K562 (cell line): ENCODE measurements around the gene HSD3B7. TPM values are rescaled to one million over a fixed set of nuclear protein-coding genes. Genes with fewer than 3 reads are reported as not detected.

Experiments
- CGGBP1 ChIP-seq: fragments of 250-450 bp; sonication (Bioruptor Pico); IDR thresholded peaks from 2 replicates; pipeline ENCODE4 v1.9.0; 2021; ENCODE audit warnings: mild to moderate bottlenecking
- DDX20 ChIP-seq: fragments of 450-650 bp; IDR thresholded peaks from 2 replicates; pipeline ENCODE4 v1.6.1; 2016; ENCODE audit warnings: missing genetic modification characterization, low read depth, mild to moderate bottlenecking, missing compliant biosample characterization, moderate library complexity
- DIDO1 ChIP-seq: fragments of 450-650 bp; IDR thresholded peaks from 2 replicates; pipeline ENCODE4 v1.6.1; 2016; ENCODE audit warnings: low read depth, missing biosample characterization, missing genetic modification characterization
- EP300 ChIP-seq: IDR thresholded peaks from 2 replicates; pipeline ENCODE4 v1.6.1; 2012; ENCODE audit warnings: low read length, improper control_type of control experiment
- ETV6 ChIP-seq, 3 experiments: fragments of 150-350 bp in 1 of 3; sonication (generic) in 1 of 3; formaldehyde crosslinking in 1 of 3; IDR thresholded peaks; 2 replicates each; pipeline versions ENCODE4 v1.6.1 to v1.8.0; 2014 to 2022; ENCODE audit warnings: borderline replicate concordance in 2 of 3, low read depth in 2 of 3, antibody characterized with exemption in 1 of 3, low read length in 1 of 3, mild to moderate bottlenecking in 1 of 3, missing genetic modification reagents in 1 of 3
- GTF2B ChIP-seq: IDR thresholded peaks from 2 replicates; pipeline ENCODE4 v1.6.1; 2011; ENCODE audit not compliant: insufficient read length; ENCODE audit errors: extremely low read depth
- HDAC2 ChIP-seq: fragments of 450-650 bp; IDR thresholded peaks from 2 replicates; pipeline ENCODE4 v1.6.1; 2016; ENCODE audit warnings: mild to moderate bottlenecking
- HDAC8 ChIP-seq: fragments of 450-650 bp; IDR thresholded peaks from 2 replicates; pipeline ENCODE4 v1.6.1; 2016; ENCODE audit warnings: mild to moderate bottlenecking, missing genetic modification characterization, moderate library complexity, missing compliant biosample characterization
- HINFP ChIP-seq: fragments of 450-650 bp; conservative IDR thresholded peaks from 2 replicates; pipeline ENCODE4 v1.6.1; 2016; ENCODE audit warnings: missing genetic modification characterization, low read depth, mild to moderate bottlenecking, control low read depth, missing compliant biosample characterization
- KAT8 ChIP-seq: fragments of 450-650 bp; IDR thresholded peaks from 2 replicates; pipeline ENCODE4 v1.6.1; 2016; ENCODE audit warnings: low read depth, mild to moderate bottlenecking
- KDM1A ChIP-seq, 2 experiments: fragments of 450-650 bp; IDR thresholded peaks; 2 replicates each; pipeline ENCODE4 v1.6.1; 2016; ENCODE audit warnings: mild to moderate bottlenecking in 2 of 2
- MCM3 ChIP-seq: fragments of 450-650 bp; IDR thresholded peaks from 2 replicates; pipeline ENCODE4 v1.6.1; 2016
- MIER1 ChIP-seq: fragments of 450-650 bp; IDR thresholded peaks from 2 replicates; pipeline ENCODE4 v1.6.1; 2016; ENCODE audit warnings: antibody characterized with exemption, mild to moderate bottlenecking, low read depth
- MTA2 ChIP-seq: fragments of 450-650 bp; IDR thresholded peaks from 2 replicates; pipeline ENCODE4 v1.6.1; 2016; ENCODE audit warnings: low read depth
- NFYB ChIP-seq: IDR thresholded peaks from 2 replicates; pipeline ENCODE4 v1.6.1; 2011; ENCODE audit warnings: mild to moderate bottlenecking, moderate library complexity; ENCODE audit not compliant: insufficient read length; ENCODE audit errors: extremely low read depth
- PML ChIP-seq: IDR thresholded peaks from 2 replicates; pipeline ENCODE4 v1.6.1; 2012; ENCODE audit warnings: low read length, inconsistent platforms
- PYGO2 ChIP-seq: fragments of 450-650 bp; IDR thresholded peaks from 2 replicates; pipeline ENCODE4 v1.6.1; 2016; ENCODE audit warnings: mild to moderate bottlenecking, missing genetic modification characterization, moderate library complexity, missing compliant biosample characterization
- RUNX1 ChIP-seq: sonication (generic); IDR thresholded peaks from 2 replicates; pipeline ENCODE4 v1.6.1; 2016; ENCODE audit warnings: antibody characterized with exemption, low read depth
- SOX6 ChIP-seq: fragments of 450-650 bp; IDR thresholded peaks from 2 replicates; pipeline ENCODE4 v1.6.1; 2014; ENCODE audit warnings: mild to moderate bottlenecking
- STAT6 ChIP-seq: sonication (generic); formaldehyde crosslinking; IDR thresholded peaks from 2 replicates; pipeline ENCODE4 v1.8.1; 2023; ENCODE audit warnings: mild to moderate bottlenecking, missing genetic modification reagents
- U2AF2 ChIP-seq: fragments of 200-400 bp; formaldehyde crosslinking; optimal IDR thresholded peaks from 2 replicates; pipeline ENCODE3; 2017; ENCODE audit warnings: low read depth, mild to moderate bottlenecking, low read length
- USF1 ChIP-seq: sonication (generic); formaldehyde crosslinking; IDR thresholded peaks from 2 replicates; pipeline ENCODE4 v1.9.0; 2022; ENCODE audit warnings: mild to moderate bottlenecking, missing genetic modification reagents
- ZNF165 ChIP-seq: fragments of 250-450 bp; sonication (Bioruptor Pico); IDR thresholded peaks from 2 replicates; pipeline ENCODE4 v1.4.0; 2020; ENCODE audit warnings: borderline replicate concordance
- ZNF23 ChIP-seq: fragments of 250-450 bp; sonication (Bioruptor Pico); IDR thresholded peaks from 2 replicates; pipeline ENCODE4 v1.4.0; 2020; ENCODE audit warnings: mild to moderate bottlenecking
- polyA plus RNA-seq, 8 experiments: library from polyadenylated mRNA; depleted of rRNA in 4 of 8; stranded (reverse) in 5 of 8; unstranded in 3 of 8; fragments of >200 nt; fragmentation: Nextera tagmentation in 2 of 8; fragmentation: Illumina TruSeq in 1 of 8; extraction: Ambion mirVana in 2 of 8; extraction: Trizol in 1 of 8; gene quantifications; 2 replicates each; pipeline versions ENCODE4 v1.2.1 to v1.2.3, GENCODE V29; 2011 to 2014; ENCODE audit warnings: inconsistent platforms in 1 of 8, missing spikeins in 1 of 8
- total RNA-seq, 7 experiments: library from RNA; depleted of rRNA in 6 of 7; stranded (reverse); fragments of >200 nt in 6 of 7; fragmentation: Illumina TruSeq in 2 of 7; extraction: Trizol in 2 of 7; gene quantifications; 2 replicates each; pipeline versions ENCODE4 v1.2.1 to v1.2.3, GENCODE V29; 2011 to 2021; ENCODE audit warnings: low replicate concordance in 1 of 7

Gene HSD3B7
- total and polyA plus RNA-seq, 9 of the 15 experiments (the other 6 are each of a cell fraction or from before 2014, with no cell fraction given) = 5.4 to 49.1 (median 23.0) TPM

- TF ChIP-seq USF1 (CRISPR knock-in tag) (no peak), PML (no peak; the same call in 1 of the 2 replicates), MTA2 (no peak), ETV6 (IDR thresholded peaks at IDR 0.05; ENCODE audit: borderline replicate concordance in 1 of 2, low read depth in 2 of 2, low read length in 1 of 2) (no peak), ETV6 (CRISPR knock-in tag; IDR thresholded peaks at IDR 0.05; ENCODE audit: borderline replicate concordance) (no peak; the same call in 1 of the 2 replicates), KDM1A (IDR thresholded peaks at IDR 0.05) (no peak), GTF2B (no peak), PYGO2 (tag) (no peak), HINFP (tag) (no peak), CGGBP1 (CRISPR knock-in tag) (no peak), MIER1 (no peak), SOX6 (peak; percentile 96), KAT8 (no peak), HDAC2 (no peak), ZNF165 (CRISPR knock-in tag) (peak; percentile 59; the same call in 1 of the 2 replicates), DDX20 (tag) (no peak), ZNF23 (no peak), MCM3 (no peak), U2AF2 (no peak), STAT6 (CRISPR knock-in tag) (no peak), HDAC8 (tag) (no peak), DIDO1 (tag) (peak; percentile 79; the same call in 1 of the 2 replicates), NFYB (peak; percentile 22), RUNX1 (no peak), EP300 (peak; percentile 95)
Measured at GRCh38 chr16:30957456-30958174, 27.4 kb upstream of the HSD3B7 start, which contains the start of gene SETD1A (continued).
